ENCODE results near the gene NTN4.
"Not testable (repeated sequence)": the region's sequence is repeated elsewhere in the genome, so short reads cannot be mapped to it uniquely, and the experiment has no call there.

The NTN4 gene

DNA sequence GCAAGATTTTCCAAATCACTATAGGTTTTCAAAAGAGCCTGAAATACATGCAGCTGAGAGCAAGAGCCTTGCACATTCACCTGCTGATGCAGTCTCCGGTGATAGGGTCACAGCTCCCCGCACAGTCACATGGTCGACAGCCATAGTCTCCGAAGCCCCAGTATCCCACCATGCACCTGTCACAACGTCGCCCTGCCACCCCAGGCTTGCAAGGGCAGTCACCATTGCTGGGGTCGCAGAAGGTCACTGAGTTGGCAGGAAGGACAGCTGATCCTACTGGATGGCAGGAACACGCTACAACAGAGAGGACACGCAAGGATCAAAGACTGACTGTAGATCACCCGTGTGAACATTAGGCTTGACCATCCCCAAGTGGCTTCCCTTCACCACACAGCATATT lies 107.1 kb downstream of the NTN4 start:
- ChIA-PET POLR2A (ENCODE audit: low non-redundant PET) (no interaction called here), CTCF (interaction anchor here (0.7 kb wide), 1 partner anchor 101 kb away, joined by 4 read pairs; no protein-coding TSS in a partner anchor)
- no peak overlapping the region for H3K27ac ChIP-seq
- no peak for DNase-seq (ENCODE audit: low spot score)
- TF ChIP-seq CTCF (conservative IDR thresholded peaks at IDR 0.05; ENCODE audit: low read depth) = no peak

GRCh38 chr12:95681210-95681765 lies 109.3 kb downstream of the NTN4 start:
- H3K27ac ChIP-seq = peak overlapping the region; percentile 29; the same call in 1 of the 2 replicates
- ChIA-PET POLR2A (ENCODE audit: low non-redundant PET) (no interaction called here), CTCF (no interaction called here)
- no peak for TF ChIP-seq CTCF (conservative IDR thresholded peaks at IDR 0.05; ENCODE audit: low read depth)
- DNase-seq (ENCODE audit: low spot score) = no peak

DNA sequence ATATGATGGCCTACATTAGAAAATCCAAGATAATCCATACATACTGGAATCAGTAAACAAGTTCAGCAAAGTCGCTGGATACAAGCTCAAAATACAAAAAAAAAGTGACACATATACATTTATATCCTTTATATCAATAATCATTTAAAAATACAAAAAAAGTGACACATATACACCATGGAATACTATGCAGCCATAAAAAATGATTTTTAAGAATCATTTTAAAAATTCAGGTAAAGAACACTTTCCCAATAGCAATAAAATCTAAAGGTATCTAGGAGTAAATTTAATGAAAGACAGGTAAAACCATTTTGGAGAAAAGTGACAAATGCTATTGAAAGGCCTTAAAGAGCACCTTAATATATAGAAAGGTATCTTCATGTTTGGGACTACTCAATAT lies 111.9 kb downstream of the NTN4 start:
- DNase-seq (ENCODE audit: low spot score) = no peak
- ChIA-PET POLR2A (ENCODE audit: low non-redundant PET) (interaction anchor here (0.5 kb wide), 1 partner anchor 132 kb away, joined by 5 read pairs; no protein-coding TSS in a partner anchor), CTCF (interaction anchor here (1.3 kb wide), 1 partner anchor 10 kb away, joined by 3 read pairs; no protein-coding TSS in a partner anchor)
- TF ChIP-seq CTCF (conservative IDR thresholded peaks at IDR 0.05; ENCODE audit: low read depth) = no peak
- no peak overlapping the region for H3K27ac ChIP-seq

- DNase-seq (ENCODE audit: low spot score); POLR2A ChIA-PET (ENCODE audit: low non-redundant PET); CTCF ChIA-PET; H3K27ac ChIP-seq: not testable (repeated sequence)
Observed at GRCh38 chr12:95677782-95678181, 112.8 kb downstream of the NTN4 start.

DNA sequence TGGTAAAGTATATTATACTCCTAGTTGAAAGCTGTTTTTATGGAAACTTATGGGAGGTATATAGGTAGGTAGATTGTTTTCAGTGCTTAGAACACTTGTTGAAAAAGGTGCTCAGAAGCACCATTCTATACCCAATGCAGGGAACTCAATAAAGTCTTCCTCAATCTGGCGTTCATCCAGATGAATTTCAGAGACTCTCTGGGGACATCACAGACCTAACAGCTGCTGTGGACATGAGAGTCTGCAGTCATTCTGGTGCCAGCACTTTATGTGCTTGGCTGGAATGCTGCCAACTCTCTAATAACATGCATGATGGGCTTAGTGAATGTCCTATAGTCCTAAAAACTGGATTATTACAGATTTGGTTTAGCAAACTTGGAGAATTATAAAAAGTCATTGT lies 115.9 kb downstream of the NTN4 start:
- no peak overlapping the region for H3K27ac ChIP-seq
- no peak for DNase-seq (ENCODE audit: low spot score)
- POLR2A ChIA-PET (ENCODE audit: low non-redundant PET) = no interaction called here
- CTCF ChIA-PET = interaction anchor here (0.5 kb wide), 1 partner anchor 14 kb away, joined by 3 read pairs; no protein-coding TSS in a partner anchor
- no peak for TF ChIP-seq CTCF (conservative IDR thresholded peaks at IDR 0.05; ENCODE audit: low read depth)

- no peak for DNase-seq (ENCODE audit: low spot score)
- no peak overlapping the region for H3K27ac ChIP-seq
- POLR2A ChIA-PET (ENCODE audit: low non-redundant PET) = no interaction called here
- TF ChIP-seq CTCF (conservative IDR thresholded peaks at IDR 0.05; ENCODE audit: low read depth) = no peak
- CTCF ChIA-PET = interaction anchor here (0.6 kb wide), 1 partner anchor 12 kb away, joined by 3 read pairs; no protein-coding TSS in a partner anchor
Observed at GRCh38 chr12:95674163-95674562, 116.4 kb downstream of the NTN4 start.

DNA sequence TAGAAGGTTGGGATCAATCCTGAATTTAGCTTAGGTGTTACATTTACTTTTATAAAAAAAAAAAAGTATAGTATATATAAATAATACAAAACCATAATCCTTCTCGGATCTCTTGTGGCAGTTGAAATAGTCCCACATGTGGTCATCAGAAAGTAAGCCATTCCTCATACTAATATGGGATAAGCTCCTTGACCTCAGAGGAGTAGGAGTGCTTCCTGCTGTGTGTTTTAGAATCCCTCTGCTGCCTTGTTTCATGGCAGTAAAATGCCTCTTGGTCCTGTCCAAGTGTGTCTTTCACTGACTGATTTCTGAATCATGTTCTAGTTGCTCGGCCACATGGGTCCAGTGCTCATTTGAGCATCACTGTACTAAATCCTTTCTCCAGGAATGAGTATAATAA lies 117.0 kb downstream of the NTN4 start:
- ChIA-PET CTCF (interaction anchor here (0.6 to 0.8 kb wide), 3 partner anchors 11 to 799 kb away, joined by 3 to 7 read pairs (median 5); no protein-coding TSS in a partner anchor), POLR2A (ENCODE audit: low non-redundant PET) (no interaction called here)
- TF ChIP-seq CTCF (conservative IDR thresholded peaks at IDR 0.05; ENCODE audit: low read depth) = no peak
- DNase-seq (ENCODE audit: low spot score) = no peak
- no peak overlapping the region for H3K27ac ChIP-seq
